ENCODE results near the gene DAPK3.

The DAPK3 gene

GRCh38 chr19:3936506-3937442 is 34.1 kb downstream of the DAPK3 start:
- Histone ChIP-seq H3K36me3 (ENCODE audit: control insufficient read depth, low read length) (no peaks in the 10 kb centered on the region), H3K4me3 (ENCODE audit: low read length) (no peak overlapping the region), H3K79me2 (ENCODE audit: control insufficient read depth, low read length) (no peaks in the 10 kb centered on the region), H3K27me3 (ENCODE audit: control insufficient read depth, low read length) (no peaks in the 10 kb centered on the region), H3K4me1 (ENCODE audit: control insufficient read depth, low read length) (no peaks in the 10 kb centered on the region), H3K9me3 (ENCODE audit: control insufficient read depth, insufficient read depth, low read length) (no peaks in the 10 kb centered on the region), H3K4me2 (ENCODE audit: low read length) (no peak overlapping the region), H3K9me2 (replicated peaks; ENCODE audit: control insufficient read depth, low read length) (no peaks in the 10 kb centered on the region), H3F3A (ENCODE audit: control insufficient read depth, insufficient read depth) (no peaks in the 10 kb centered on the region), H3K27ac (ENCODE audit: low read depth, low read length) (no peak overlapping the region), H4K20me1 (ENCODE audit: control insufficient read depth, insufficient read depth, low read depth, low read length) (no peaks in the 10 kb centered on the region)
- TF ChIP-seq CTCF (IDR thresholded peaks at IDR 0.05; ENCODE audit: low read depth, low read length, poor library complexity, severe bottlenecking) (no peak), EZH2phosphoT487 (IDR thresholded peaks at IDR 0.05; ENCODE audit: borderline replicate concordance, low read length) (no peak)

- Histone ChIP-seq H3K4me3 (ENCODE audit: low read length) (no peak within 1 kb of the TSS), H3K9me3 (ENCODE audit: control insufficient read depth, insufficient read depth, low read length) (no peaks in the 10 kb centered on the region), H3F3A (ENCODE audit: control insufficient read depth, insufficient read depth) (no peaks in the 10 kb centered on the region), H3K36me3 (ENCODE audit: control insufficient read depth, low read length) (no peaks in the 10 kb centered on the region), H3K4me1 (ENCODE audit: control insufficient read depth, low read length) (no peaks in the 10 kb centered on the region), H3K27ac (ENCODE audit: low read depth, low read length) (no peak within 1 kb of the TSS), H3K9me2 (replicated peaks; ENCODE audit: control insufficient read depth, low read length) (no peaks in the 10 kb centered on the region), H3K79me2 (ENCODE audit: control insufficient read depth, low read length) (no peaks in the 10 kb centered on the region), H3K27me3 (ENCODE audit: control insufficient read depth, low read length) (no peaks in the 10 kb centered on the region), H4K20me1 (ENCODE audit: control insufficient read depth, insufficient read depth, low read depth, low read length) (no peaks in the 10 kb centered on the region), H3K4me2 (ENCODE audit: low read length) (no peak within 1 kb of the TSS)
- TF ChIP-seq CTCF (IDR thresholded peaks at IDR 0.05; ENCODE audit: low read depth, low read length, poor library complexity, severe bottlenecking) (no peak), EZH2phosphoT487 (IDR thresholded peaks at IDR 0.05; ENCODE audit: borderline replicate concordance, low read length) (no peak)
Measured at GRCh38 chr19:3932931-3933810, 37.7 kb downstream of the DAPK3 start, which contains the start of gene NMRK2. TSS of gene NMRK2 (plus strand) at chr19:3933069. CDS start at chr19:3933672, 603 bp downstream.

- Histone ChIP-seq H3K9me3 (ENCODE audit: control insufficient read depth, insufficient read depth, low read length) (no peaks in the 10 kb centered on the region), H3K79me2 (ENCODE audit: control insufficient read depth, low read length) (no peaks in the 10 kb centered on the region), H3K27me3 (ENCODE audit: control insufficient read depth, low read length) (no peaks in the 10 kb centered on the region), H3K4me1 (ENCODE audit: control insufficient read depth, low read length) (no peaks in the 10 kb centered on the region), H4K20me1 (ENCODE audit: control insufficient read depth, insufficient read depth, low read depth, low read length) (no peaks in the 10 kb centered on the region), H3K9me2 (replicated peaks; ENCODE audit: control insufficient read depth, low read length) (no peaks in the 10 kb centered on the region), H3F3A (ENCODE audit: control insufficient read depth, insufficient read depth) (no peaks in the 10 kb centered on the region), H3K4me2 (ENCODE audit: low read length) (no peak overlapping the region), H3K4me3 (ENCODE audit: low read length) (no peak overlapping the region), H3K36me3 (ENCODE audit: control insufficient read depth, low read length) (no peaks in the 10 kb centered on the region), H3K27ac (ENCODE audit: low read depth, low read length) (no peak overlapping the region)
- TF ChIP-seq CTCF (IDR thresholded peaks at IDR 0.05; ENCODE audit: low read depth, low read length, poor library complexity, severe bottlenecking): no peak
- no peak for TF ChIP-seq EZH2phosphoT487 (IDR thresholded peaks at IDR 0.05; ENCODE audit: borderline replicate concordance, low read length)
Measured at GRCh38 chr19:3931041-3931440, 39.9 kb downstream of the DAPK3 start.

Measured in DOHH2 (cell line).